ENCODE results near the gene PAQR9. TPM values are rescaled to one million over a fixed set of nuclear protein-coding genes. Genes with fewer than 3 reads are reported as not detected.

Gene PAQR9
- polyA plus RNA-seq, 3 donors: 0.44 to 0.60 (median 0.47) TPM

GRCh38 chr3:142983318-142983717 is 19.8 kb upstream of the PAQR9 start:
- no peak for DNase-seq (ENCODE audit: low read depth in 3 of 3, low spot score in 2 of 3)

DNA sequence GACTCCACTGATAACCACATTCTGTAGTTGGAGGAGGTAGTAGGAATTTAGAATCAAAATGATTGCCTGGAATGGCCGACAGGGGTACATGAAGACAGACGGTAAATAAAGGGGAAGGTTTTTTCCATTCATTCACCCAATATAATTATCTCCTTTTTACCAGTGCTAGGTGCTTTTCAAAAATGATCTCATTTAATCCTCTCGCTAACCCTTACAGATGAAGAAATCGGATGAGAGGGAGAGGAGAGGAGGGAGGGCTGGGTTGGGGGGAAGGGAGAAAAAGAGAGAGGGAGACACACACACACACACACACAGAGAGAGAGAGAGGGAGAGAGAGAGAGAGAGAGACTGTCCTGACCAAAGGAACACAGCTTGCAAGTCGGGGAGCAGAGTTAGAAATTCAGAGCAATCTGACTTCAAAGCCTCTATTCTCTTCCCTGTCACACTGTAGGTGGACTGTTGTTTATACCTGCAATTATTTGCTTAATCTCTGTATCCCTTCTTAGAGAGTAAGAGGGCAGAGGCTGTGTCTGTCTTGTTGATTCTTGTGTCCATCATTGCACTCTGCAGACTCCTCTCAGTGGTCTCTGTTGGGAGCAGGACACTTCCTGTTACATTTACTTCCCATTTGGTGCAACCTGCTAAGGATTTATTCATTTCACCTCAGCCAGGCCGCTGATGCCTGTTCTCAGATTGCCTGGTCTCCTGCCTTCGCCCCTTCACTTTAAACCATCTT is 18.7 kb upstream of the PAQR9 start:
- DNase-seq (ENCODE audit: low read depth in 3 of 3, low spot score in 2 of 3): no peak

GRCh38 chr3:142981108-142981507 is 17.6 kb upstream of the PAQR9 start:
- no peak for DNase-seq (ENCODE audit: low read depth in 3 of 3, low spot score in 2 of 3)

DNA sequence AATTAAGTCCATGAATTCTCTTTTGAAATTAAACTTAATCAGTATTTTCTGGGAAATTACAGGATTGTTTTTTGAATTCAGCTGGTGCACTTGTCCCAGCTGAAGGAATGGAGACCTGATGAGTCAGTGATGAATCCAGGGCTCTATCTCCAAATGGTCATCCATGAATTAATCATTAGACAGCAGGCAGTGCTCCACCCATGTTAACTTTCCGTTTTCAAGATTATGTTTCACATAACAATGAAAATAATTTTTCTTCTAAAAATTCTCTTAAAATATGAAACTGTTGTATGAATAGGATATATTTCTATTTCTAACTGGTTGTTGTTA is 13.9 kb upstream of the PAQR9 start:
- DNase-seq (ENCODE audit: low read depth in 3 of 3, low spot score in 2 of 3): no peak

DNA sequence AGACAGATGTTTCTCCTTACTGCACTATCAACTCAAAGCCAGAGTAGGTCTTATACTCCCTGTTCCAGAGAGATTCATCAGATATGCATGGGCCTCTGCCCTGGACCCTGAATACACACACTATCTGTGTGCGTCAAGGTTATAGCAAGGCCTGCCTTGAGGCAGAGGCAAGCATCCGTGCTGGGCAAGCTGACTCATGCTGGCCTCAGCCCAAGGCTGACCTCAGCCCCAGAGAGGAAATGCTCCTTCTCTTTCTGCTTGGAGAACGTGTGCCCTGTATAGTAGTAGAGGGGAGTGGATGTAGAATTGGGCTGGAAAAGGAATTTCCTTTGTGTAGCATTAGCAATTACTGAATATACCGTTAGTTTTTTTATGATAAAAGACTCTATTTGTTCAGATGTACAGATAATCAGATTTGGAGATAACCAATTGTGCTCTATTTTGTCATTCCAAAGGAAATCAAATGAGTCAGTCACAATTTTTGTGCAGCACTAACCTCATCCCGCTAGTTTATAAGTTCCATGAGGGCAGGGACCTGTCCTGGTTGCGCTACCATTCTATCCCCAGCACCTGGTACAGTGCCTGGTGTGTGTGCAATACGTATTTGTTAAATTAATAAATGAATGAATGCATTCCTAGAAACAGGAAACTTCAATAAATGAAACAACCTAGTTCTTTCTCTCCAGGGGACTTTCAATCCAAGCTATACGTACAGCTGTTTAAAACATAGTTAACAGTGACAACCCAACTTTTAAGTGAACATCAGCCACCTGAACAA is 13.3 kb upstream of the PAQR9 start:
- DNase-seq (ENCODE audit: low read depth in 3 of 3, low spot score in 2 of 3): no peak

- DNase-seq (ENCODE audit: low read depth in 3 of 3, low spot score in 2 of 3): no peak
These were observed 12.0 kb upstream of the PAQR9 start for GRCh38 chr3:142975316-142975995.

DNA sequence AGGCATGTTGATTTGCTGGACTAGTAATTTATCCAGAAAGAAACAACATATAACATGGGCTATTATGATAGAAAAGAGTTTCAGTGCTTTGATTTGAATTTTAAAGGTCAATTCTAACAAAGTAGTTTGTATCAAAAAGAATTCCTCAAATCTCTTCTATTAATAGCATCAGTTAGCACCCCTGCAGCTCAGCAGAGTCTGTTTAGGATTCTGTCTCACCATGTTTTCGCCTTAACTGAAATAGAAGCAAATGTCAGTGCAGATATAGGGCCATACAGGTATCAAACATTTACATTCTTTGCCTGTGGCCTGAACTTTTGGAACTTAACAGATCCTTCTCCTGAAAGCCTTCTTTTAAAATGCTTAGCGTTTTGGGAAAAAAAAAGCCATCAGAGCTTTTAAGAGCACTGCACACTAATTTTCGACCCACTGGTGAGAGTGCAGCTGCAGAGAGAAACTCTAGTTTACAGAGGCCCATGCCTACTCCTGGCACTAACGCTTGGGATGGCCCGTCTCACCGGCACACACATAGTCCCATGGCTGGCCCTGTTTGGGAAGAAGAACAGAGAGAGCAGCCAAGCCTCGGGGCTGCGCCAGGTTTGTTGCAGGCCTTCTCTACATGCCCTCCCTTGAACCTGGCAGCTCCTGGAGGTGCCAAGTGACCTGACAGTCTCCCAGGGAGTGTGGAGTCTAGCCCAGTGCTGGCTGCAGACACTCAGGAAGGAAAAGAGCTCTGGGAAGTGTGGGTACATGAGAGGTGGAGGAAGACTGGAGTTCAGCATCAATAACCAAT is 9.9 kb upstream of the PAQR9 start:
- no peak for DNase-seq (ENCODE audit: low read depth in 3 of 3, low spot score in 2 of 3)

DNA sequence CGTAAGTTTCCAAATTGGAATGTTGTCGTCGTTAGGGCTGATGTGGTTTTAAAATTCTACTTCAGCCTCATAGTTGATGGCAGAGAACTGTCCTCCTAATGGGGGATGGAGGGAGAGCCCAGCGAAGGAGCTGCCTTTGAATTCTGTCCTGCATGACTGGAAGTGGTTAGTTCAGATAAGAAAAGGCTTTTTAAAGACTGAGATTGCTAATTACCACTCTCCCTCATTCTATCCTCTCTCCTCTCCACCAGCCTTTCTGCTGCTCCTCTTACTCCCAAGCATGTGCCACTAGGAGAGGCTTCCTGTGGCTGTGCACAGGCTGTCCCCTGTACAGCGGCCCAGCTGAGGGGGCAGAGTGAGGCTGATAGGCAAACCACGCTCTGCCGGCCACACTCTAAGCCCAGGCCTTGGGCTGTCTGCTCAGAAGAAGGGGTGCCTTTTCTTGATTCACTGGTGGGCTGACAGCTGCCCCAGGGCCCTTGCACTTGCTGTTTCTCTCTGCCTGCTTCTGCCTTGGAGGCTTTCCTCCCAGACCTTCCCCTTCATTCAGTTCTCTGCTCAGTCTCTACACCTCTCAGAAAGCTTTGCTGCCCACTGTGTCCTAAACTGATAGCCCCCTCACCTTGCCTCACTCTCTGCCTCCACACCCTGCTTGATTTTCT is 8.7 kb upstream of the PAQR9 start:
- no peak for DNase-seq (ENCODE audit: low read depth in 3 of 3, low spot score in 2 of 3)

GRCh38 chr3:142971431-142971830 is 8.0 kb upstream of the PAQR9 start:
- DNase-seq (ENCODE audit: low read depth in 3 of 3, low spot score in 2 of 3): no peak

DNA sequence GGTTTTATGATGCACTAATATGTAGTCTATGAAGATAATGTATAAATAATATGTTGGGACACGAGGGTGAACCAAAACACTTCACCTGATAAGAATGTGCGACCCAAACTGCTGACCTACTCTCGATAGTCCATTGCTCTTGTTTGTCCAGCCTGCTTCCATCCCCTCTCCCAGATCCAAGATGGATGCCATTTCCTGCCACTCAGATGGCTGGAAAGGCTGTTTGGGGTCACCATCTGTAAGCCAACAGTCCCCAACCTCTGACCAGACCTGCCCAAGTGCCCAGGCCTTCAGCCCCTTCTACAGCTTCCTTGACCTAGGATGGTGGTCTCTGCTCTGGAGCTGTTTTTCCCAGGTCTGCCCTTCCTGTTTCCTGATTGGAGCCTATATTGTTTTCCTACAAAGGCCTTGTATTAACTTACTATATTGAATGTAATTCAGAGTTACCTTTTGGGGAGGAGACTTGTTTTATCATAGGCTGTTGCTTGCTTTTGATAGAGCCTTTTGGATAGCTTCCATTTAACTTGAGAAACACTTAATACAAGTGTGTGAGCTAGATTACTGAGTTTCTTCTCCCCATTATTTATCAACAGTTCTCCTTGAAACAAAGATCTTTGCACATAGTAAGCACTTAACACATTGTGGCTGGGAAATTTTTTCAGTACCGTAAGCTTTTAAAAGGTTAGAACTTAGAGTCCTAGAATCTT is 5.0 kb upstream of the PAQR9 start:
- DNase-seq (ENCODE audit: low read depth in 3 of 3, low spot score in 2 of 3): no peak

- no peak for DNase-seq (ENCODE audit: low read depth in 3 of 3, low spot score in 2 of 3)
These were observed 3.3 kb upstream of the PAQR9 start for GRCh38 chr3:142966808-142967207.

DNA sequence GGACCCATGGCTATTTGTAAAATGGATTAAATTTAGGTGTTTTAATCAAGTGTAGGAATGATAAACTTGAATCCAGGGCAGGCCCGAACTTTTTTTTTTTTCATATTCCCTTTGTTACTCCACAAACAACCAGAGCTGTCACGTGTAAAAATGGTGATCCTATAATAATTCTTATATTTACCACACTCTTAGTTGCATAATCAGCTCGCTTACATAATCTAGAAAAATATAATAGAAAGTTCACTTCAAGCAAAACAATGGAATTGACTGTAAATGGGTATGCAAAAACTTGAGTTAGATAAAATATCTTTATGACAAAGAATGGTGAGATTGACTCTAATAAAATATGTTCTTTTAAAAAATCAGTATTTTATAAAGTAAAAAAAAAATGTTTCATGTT is 2.1 kb upstream of the PAQR9 start:
- DNase-seq (ENCODE audit: low read depth in 3 of 3, low spot score in 2 of 3): no peak

GRCh38 chr3:142963234-142963515 is 299 bp downstream of the PAQR9 start:
- no peak for DNase-seq (ENCODE audit: low read depth in 3 of 3, low spot score in 2 of 3)

DNA sequence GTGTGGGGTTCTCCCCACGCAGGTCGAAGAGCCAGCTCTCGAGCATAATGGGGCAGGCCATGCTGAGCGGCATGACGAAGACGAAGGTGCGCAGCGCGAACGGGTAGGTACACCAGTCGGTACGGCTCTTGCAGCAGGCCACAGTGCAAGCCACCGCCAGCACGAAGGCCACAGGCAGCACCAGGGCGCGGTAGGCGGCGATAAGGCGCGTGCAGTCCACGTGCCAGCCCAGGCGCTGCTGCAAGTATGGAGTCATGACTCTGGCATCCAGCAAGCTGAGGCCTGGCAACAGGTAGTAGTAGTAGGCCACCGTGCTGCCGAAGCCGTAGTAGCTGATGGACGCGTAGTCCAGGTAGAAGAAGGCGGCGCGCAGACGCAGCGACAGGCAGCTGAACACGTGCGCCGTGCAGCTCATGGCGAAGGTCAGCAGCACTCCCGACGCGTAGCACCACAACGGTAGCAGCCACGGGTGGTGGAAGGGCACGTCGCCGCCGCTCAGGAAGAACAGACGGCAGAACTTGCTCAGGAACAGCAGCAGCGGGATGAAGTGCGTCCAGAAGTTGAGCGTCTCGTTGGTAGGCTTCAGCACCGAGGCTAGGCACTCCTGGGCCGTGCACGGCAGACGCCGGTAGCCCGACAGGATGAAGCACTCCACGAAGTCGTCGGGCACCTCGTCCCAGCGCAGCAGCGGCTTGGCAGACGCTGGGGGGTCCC is 797 bp downstream of the PAQR9 start:
- no peak for DNase-seq (ENCODE audit: low read depth in 3 of 3, low spot score in 2 of 3)

- DNase-seq (ENCODE audit: low read depth in 3 of 3, low spot score in 2 of 3): no peak
These were observed 1.3 kb downstream of the PAQR9 start for GRCh38 chr3:142962175-142962519.

DNA sequence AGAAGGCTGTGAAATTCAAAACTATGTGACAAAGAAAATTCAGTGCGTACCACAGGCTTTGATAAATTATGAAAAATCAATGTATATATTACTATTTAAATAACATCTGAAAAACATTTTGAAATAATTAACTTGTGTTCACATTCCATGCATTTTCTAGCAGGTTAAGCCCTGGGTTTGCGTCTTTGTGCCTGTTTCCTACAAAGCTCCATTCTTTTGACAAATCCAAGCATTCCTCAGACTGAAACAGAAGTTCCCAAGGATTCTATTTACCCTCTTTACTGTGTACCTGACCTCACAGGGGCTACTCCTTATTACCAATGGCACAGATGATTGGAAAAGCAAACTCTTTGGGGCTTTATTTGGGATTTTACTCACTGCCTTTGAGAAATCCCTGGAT is 1.9 kb downstream of the PAQR9 start:
- no peak for DNase-seq (ENCODE audit: low read depth in 3 of 3, low spot score in 2 of 3)

- no peak for DNase-seq (ENCODE audit: low read depth in 3 of 3, low spot score in 2 of 3)
These were observed 3.1 kb downstream of the PAQR9 start for GRCh38 chr3:142960322-142960850.

- DNase-seq (ENCODE audit: low read depth in 3 of 3, low spot score in 2 of 3): no peak
These were observed 4.8 kb downstream of the PAQR9 start for GRCh38 chr3:142958707-142959106.

GRCh38 chr3:142953443-142953842 is 10.0 kb downstream of the PAQR9 start:
- no peak for DNase-seq (ENCODE audit: low read depth in 3 of 3, low spot score in 2 of 3)

All from right renal cortex interstitium (tissue), 3 donors.